ENCODE measurements around the gene ARMC9.

- TF ChIP-seq CTCF (IDR thresholded peaks at IDR 0.05) (no peak), POLR2A (IDR thresholded peaks at IDR 0.05) (no peak)
Observed at GRCh38 chr2:231161877-231162329, 36.5 kb upstream of the ARMC9 start.

Measured in upper lobe of left lung (tissue), 4 donors.